SW 1271 (cell line): Measurements from ENCODE around the gene APOC3.

Experiments used
- DNase-seq, 2 experiments: peaks; one replicate each; lab custom pipeline; 2025; lab: John Stamatoyannopoulos, UW

APOC3 gene

DNA sequence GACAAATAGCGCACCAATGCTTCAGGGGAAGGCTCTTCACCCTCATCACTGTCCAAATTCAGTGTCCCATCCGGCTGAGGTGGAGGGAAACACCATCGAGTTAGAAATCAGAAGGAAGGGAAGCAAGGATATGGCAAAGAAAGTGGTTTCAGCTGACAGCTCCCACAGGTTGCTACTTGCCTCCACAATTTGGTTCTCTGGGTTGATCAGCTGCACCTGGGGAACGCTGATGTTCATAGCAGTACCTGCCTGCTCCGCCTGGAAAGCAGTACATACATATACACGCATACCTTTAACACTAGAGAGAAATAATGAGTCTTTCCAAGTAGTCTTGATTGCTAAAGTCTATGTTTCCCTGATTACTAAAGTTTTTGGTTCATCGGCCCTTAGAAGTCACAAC lies 45.5 kb downstream of the APOC3 start:
- DNase-seq: no peak

DNA sequence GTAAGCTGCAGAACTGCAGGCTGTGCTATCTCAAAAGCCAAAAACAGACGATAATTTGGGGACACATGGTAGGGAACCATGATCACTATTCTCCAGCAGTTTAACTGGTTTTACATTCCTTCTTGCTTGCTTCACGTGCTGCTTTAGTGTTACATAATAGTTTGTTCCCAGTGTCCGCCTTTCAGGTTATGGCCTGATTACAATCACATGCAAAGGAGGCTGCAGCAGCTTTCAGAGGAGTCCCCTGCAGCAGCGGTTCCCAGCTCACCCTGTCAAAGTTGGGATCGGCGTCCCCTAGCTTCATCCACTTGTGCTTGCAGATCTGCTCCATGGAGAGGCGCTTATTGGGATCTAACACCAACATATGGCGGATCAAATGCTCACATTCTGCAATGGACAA lies 46.9 kb downstream of the APOC3 start:
- no peak for DNase-seq

DNA sequence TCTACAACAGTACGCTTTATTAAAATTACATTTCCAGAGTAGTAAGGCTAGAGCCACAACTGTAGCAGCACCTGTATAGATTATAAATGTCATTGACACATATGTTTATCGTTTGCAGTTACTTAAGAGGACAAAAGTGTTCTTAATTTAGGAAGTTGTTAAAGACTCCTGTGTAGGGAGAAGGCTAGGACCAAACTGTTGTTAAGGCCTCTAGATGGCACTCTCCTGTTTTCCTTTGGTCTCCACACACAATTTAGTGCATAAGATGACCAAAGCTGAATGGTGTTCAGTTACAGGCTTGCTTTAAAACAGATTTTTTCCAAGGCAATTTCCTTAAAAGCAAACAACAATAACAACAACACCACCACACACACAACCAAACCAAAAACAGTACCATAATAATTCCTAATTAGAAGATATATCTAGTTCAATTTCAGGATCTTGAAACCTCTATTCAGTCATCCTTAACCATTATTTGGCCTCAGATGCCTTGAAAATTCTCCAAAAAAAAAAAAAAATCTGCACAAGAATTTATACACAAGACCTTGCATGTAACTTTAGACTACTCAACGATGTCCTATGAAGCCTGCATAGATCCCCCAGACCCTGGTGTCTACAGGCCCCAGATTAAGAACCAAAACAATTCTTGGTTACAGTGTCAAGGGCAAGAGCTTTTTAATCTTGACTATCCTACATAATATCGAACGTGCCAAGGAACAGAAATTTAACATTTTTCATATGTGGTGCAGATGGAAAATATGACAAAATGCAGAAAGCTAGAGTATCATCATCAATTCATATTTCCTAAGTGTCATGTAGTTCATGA lies 50.3 kb downstream of the APOC3 start:
- DNase-seq: peak in 1 of 2 experiments; percentile 50

DNA sequence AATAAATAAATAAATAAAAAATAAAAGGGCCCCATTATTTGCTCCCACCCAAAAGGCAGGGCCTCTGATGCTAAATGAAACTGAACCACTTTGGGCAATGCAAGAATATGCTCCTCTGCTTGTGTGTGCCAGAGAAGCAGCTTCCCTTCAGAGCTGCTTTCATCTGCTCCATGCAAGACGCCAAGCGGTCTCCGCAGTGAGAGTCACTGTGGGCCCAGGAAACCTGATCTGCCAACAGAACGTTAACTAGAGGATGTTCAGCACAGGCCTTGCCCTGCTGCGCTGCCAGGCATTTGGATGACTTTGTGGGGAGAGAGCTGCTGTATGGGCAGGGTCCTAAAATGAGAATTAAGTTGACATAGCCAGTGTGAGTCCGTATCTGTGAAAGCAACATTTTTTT lies 51.4 kb downstream of the APOC3 start:
- DNase-seq: no peak

DNA sequence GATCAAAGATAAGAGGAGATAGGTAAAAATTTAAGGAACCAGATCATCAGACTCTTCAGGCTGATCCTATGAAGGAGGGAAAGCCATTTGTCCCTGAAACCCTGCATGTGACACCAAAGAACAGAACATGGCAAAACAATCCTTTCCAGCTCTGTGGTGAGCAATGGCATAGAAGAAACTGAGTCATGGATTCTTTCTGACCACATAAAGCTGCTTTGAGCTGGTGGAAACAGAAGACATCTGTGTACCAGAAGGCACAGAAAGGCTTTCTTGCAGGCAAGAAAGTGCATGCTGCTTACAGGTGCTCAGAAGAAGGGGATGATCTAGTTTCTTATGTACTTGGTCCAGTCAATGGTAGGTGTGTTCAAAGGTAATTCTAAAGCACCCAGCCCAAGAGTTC lies 52.7 kb downstream of the APOC3 start:
- no peak for DNase-seq
